WTC11 (cell line): ENCODE results near the gene NKAIN2. TPM values are rescaled to one million over a fixed set of nuclear protein-coding genes. Genes with fewer than 3 reads are reported as not detected.

Experiments
- ATAC-seq: fragments of 200-7000 bp; cut with Tn5 transposase; 2 replicates; pipeline ENCODE4 v1.10.0; 2021; ENCODE audit warnings: mild to moderate bottlenecking, moderate library complexity
- CTCF ChIA-PET: fragments of 300-600 bp; sonication (Branson Sonifier 250); formaldehyde crosslinking; loops from one replicate; lab custom pipeline; 2021; ENCODE audit warnings: antibody characterized with exemption; lab: Charles Lee
- POLR2A ChIA-PET: fragments of 350-600 bp; sonication (Branson Sonifier 250); formaldehyde crosslinking; loops from one replicate; lab custom pipeline; 2021; ENCODE audit warnings: antibody characterized with exemption; lab: Charles Lee
- DNase-seq: peaks from one replicate; pipeline ENCODE4 v3.0.0; 2021; ENCODE audit warnings: low spot score
- H3K27ac Mint-ChIP-seq: 2 replicates; pipeline ENCODE4 v1.8.0; 2021; ENCODE audit warnings: mixed read lengths
- H3K27me3 Mint-ChIP-seq: 2 replicates; pipeline ENCODE4 v1.8.0; 2021; ENCODE audit warnings: low read depth, mild to moderate bottlenecking, moderate library complexity, mixed read lengths
- H3K36me3 Mint-ChIP-seq: 2 replicates; pipeline ENCODE4 v1.8.0; 2021; ENCODE audit warnings: mixed read lengths
- H3K4me1 Mint-ChIP-seq: 2 replicates; pipeline ENCODE4 v1.8.0; 2022; ENCODE audit warnings: mixed read lengths
- H3K4me3 Mint-ChIP-seq: 2 replicates; pipeline ENCODE4 v1.8.0; 2021; ENCODE audit warnings: mild to moderate bottlenecking, moderate library complexity, mixed read lengths
- H3K9me3 Mint-ChIP-seq: 2 replicates; pipeline ENCODE4 v1.8.0; 2021; ENCODE audit warnings: mixed read lengths
- CBFB ChIP-seq: sonication (generic); formaldehyde crosslinking; IDR thresholded peaks from 2 replicates; pipeline ENCODE4 v1.8.1; 2022; ENCODE audit warnings: mild to moderate bottlenecking, low read depth, missing genetic modification reagents
- CREM ChIP-seq: sonication (generic); formaldehyde crosslinking; IDR thresholded peaks from 2 replicates; pipeline ENCODE4 v1.8.1; 2022; ENCODE audit warnings: mild to moderate bottlenecking, missing genetic modification reagents, moderate library complexity
- ETV6 ChIP-seq: sonication (generic); formaldehyde crosslinking; IDR thresholded peaks from 2 replicates; pipeline ENCODE4 v1.8.1; 2022; ENCODE audit warnings: mild to moderate bottlenecking, missing genetic modification reagents
- JAZF1 ChIP-seq: fragments of 250-450 bp; sonication (Bioruptor Pico); IDR thresholded peaks from 2 replicates; pipeline ENCODE4 v1.9.0; 2021; ENCODE audit warnings: moderate library complexity, mild to moderate bottlenecking, inconsistent platforms
- KAT7 ChIP-seq: sonication (generic); formaldehyde crosslinking; IDR thresholded peaks from 2 replicates; pipeline ENCODE4 v1.8.1; 2023; ENCODE audit warnings: missing genetic modification reagents, mild to moderate bottlenecking, borderline replicate concordance
- NFE2L1 ChIP-seq: sonication (generic); formaldehyde crosslinking; IDR thresholded peaks from 2 replicates; pipeline ENCODE4 v1.8.1; 2023; ENCODE audit warnings: missing genetic modification reagents
- NFYB ChIP-seq: sonication (generic); formaldehyde crosslinking; conservative IDR thresholded peaks from 2 replicates; pipeline ENCODE4 v1.8.0; 2022; ENCODE audit warnings: low read depth, missing genetic modification reagents
- NR2C2 ChIP-seq: sonication (generic); formaldehyde crosslinking; IDR thresholded peaks from 2 replicates; pipeline ENCODE4 v1.8.0; 2022; ENCODE audit warnings: mild to moderate bottlenecking, missing genetic modification reagents
- NR3C1 ChIP-seq: sonication (generic); formaldehyde crosslinking; conservative IDR thresholded peaks from 2 replicates; pipeline ENCODE4 v1.8.1; 2023; ENCODE audit warnings: low read depth, mild to moderate bottlenecking, missing genetic modification reagents
- PRRX2 ChIP-seq: fragments of 250-450 bp; sonication (Bioruptor Pico); IDR thresholded peaks from 2 replicates; pipeline ENCODE4 v1.8.0; 2021; ENCODE audit warnings: mild to moderate bottlenecking
- RORB ChIP-seq: fragments of 250-450 bp; sonication (Bioruptor Pico); IDR thresholded peaks from 2 replicates; pipeline ENCODE4 v1.9.0; 2021; ENCODE audit warnings: mild to moderate bottlenecking
- SP1 ChIP-seq: sonication (generic); formaldehyde crosslinking; conservative IDR thresholded peaks from 2 replicates; pipeline ENCODE4 v1.8.1; 2022; ENCODE audit warnings: missing genetic modification reagents
- TP53 ChIP-seq: sonication (generic); formaldehyde crosslinking; IDR thresholded peaks from 2 replicates; pipeline ENCODE4 v1.8.1; 2023; ENCODE audit warnings: mild to moderate bottlenecking, missing genetic modification reagents
- ZBTB21 ChIP-seq: sonication (generic); formaldehyde crosslinking; IDR thresholded peaks from 2 replicates; pipeline ENCODE4 v1.8.1; 2023; ENCODE audit warnings: mild to moderate bottlenecking, missing genetic modification reagents, borderline replicate concordance
- ZNF138 ChIP-seq: sonication (generic); formaldehyde crosslinking; conservative IDR thresholded peaks from 2 replicates; pipeline ENCODE4 v1.8.1; 2022; ENCODE audit warnings: mild to moderate bottlenecking, moderate library complexity, missing genetic modification reagents
- ZNF423 ChIP-seq: fragments of 250-450 bp; sonication (Bioruptor Pico); IDR thresholded peaks from 2 replicates; pipeline ENCODE4 v2.1.2; 2022; ENCODE audit warnings: mild to moderate bottlenecking, moderate library complexity
- total RNA-seq: library from RNA; stranded (reverse); gene quantifications from 3 replicates; pipeline ENCODE4 v1.2.3, GENCODE V29; 2021
- TF ChIP-seq, protein P1 (sequence below): sonication (generic); formaldehyde crosslinking; IDR thresholded peaks from 2 replicates; pipeline ENCODE4 v1.8.1; 2023; ENCODE audit warnings: mild to moderate bottlenecking, missing genetic modification reagents, borderline replicate concordance
- TF ChIP-seq, protein P2 (sequence below): fragments of 250-450 bp; sonication (Bioruptor Pico); IDR thresholded peaks from 2 replicates; pipeline ENCODE4 v1.9.0; 2021; ENCODE audit warnings: mild to moderate bottlenecking
- TF ChIP-seq, protein P3 (sequence below): sonication (generic); formaldehyde crosslinking; IDR thresholded peaks from 2 replicates; pipeline ENCODE4 v1.8.0; 2023; ENCODE audit warnings: missing genetic modification reagents
- TF ChIP-seq, protein P4 (sequence below): sonication (generic); formaldehyde crosslinking; IDR thresholded peaks from 2 replicates; pipeline ENCODE4 v1.8.1; 2023; ENCODE audit warnings: mild to moderate bottlenecking, missing genetic modification reagents, moderate library complexity
- TF ChIP-seq, protein P5 (sequence below): sonication (generic); formaldehyde crosslinking; IDR thresholded peaks from 2 replicates; pipeline ENCODE4 v1.8.0; 2022; ENCODE audit warnings: mild to moderate bottlenecking, missing genetic modification reagents
- TF ChIP-seq, protein P6 (sequence below): sonication (generic); formaldehyde crosslinking; IDR thresholded peaks from 2 replicates; pipeline ENCODE4 v1.8.1; 2023; ENCODE audit warnings: mild to moderate bottlenecking, missing genetic modification reagents, moderate library complexity
- TF ChIP-seq, protein P7 (sequence below): sonication (generic); formaldehyde crosslinking; IDR thresholded peaks from 2 replicates; pipeline ENCODE4 v1.8.1; 2023; ENCODE audit warnings: mild to moderate bottlenecking, missing genetic modification reagents
- TF ChIP-seq, protein P8 (sequence below): sonication (generic); formaldehyde crosslinking; IDR thresholded peaks from 2 replicates; pipeline ENCODE4 v1.8.0; 2022; ENCODE audit warnings: mild to moderate bottlenecking, missing genetic modification reagents
- TF ChIP-seq, protein P9 (sequence below): sonication (generic); formaldehyde crosslinking; IDR thresholded peaks from 2 replicates; pipeline ENCODE4 v1.8.1; 2022; ENCODE audit warnings: missing genetic modification reagents, borderline replicate concordance

The NKAIN2 gene
- total RNA-seq, 1 experiment from 2014 or later, result 0.33 TPM

DNA sequence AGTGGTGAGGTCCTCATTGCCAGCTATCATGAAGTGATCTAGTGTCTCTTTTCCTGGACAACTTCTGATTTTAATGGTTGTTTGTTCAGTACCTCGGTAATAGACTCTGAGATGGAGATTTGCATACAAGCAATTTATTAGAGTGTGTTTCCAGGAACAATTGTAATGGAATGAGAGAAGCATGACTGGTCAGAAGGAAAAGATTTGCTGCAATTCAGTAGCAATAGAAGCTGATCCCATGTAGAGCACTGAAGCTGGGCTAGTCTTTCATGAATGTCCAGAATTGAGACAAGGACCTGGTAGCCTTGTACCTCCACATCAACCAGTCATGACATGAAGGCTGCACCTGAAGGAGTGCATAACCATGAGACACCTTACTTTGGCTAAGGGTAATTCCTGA lies 526.5 kb downstream of the NKAIN2 start:
- H3K27ac Mint-ChIP-seq, result no peak overlapping the region
- H3K9me3 Mint-ChIP-seq, result no peaks in the 10 kb centered on the region
- ATAC-seq, result no peak
- peaks cover 6% of the 10 kb centered on the region; the same call in 1 of the 2 replicates for H3K4me1 Mint-ChIP-seq
- ChIA-PET POLR2A (no interaction called here), CTCF (no interaction called here)
- no peak for DNase-seq
- TF ChIP-seq ETV6 (no peak), ZNF138 (no peak), NR2C2 (CRISPR knock-in tag) (no peak), CREM (CRISPR knock-in tag) (no peak), KAT7 (CRISPR knock-in tag) (no peak), RORB (CRISPR knock-in tag) (no peak), ZBTB21 (no peak), TP53 (no peak), PRRX2 (CRISPR knock-in tag) (no peak), NFE2L1 (no peak)
- TF ChIP-seq, protein P1, sequence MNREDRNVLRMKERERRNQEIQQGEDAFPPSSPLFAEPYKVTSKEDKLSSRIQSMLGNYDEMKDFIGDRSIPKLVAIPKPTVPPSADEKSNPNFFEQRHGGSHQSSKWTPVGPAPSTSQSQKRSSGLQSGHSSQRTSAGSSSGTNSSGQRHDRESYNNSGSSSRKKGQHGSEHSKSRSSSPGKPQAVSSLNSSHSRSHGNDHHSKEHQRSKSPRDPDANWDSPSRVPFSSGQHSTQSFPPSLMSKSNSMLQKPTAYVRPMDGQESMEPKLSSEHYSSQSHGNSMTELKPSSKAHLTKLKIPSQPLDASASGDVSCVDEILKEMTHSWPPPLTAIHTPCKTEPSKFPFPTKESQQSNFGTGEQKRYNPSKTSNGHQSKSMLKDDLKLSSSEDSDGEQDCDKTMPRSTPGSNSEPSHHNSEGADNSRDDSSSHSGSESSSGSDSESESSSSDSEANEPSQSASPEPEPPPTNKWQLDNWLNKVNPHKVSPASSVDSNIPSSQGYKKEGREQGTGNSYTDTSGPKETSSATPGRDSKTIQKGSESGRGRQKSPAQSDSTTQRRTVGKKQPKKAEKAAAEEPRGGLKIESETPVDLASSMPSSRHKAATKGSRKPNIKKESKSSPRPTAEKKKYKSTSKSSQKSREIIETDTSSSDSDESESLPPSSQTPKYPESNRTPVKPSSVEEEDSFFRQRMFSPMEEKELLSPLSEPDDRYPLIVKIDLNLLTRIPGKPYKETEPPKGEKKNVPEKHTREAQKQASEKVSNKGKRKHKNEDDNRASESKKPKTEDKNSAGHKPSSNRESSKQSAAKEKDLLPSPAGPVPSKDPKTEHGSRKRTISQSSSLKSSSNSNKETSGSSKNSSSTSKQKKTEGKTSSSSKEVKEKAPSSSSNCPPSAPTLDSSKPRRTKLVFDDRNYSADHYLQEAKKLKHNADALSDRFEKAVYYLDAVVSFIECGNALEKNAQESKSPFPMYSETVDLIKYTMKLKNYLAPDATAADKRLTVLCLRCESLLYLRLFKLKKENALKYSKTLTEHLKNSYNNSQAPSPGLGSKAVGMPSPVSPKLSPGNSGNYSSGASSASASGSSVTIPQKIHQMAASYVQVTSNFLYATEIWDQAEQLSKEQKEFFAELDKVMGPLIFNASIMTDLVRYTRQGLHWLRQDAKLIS (CRISPR knock-in tag), result no peak
- TF ChIP-seq, protein P2, sequence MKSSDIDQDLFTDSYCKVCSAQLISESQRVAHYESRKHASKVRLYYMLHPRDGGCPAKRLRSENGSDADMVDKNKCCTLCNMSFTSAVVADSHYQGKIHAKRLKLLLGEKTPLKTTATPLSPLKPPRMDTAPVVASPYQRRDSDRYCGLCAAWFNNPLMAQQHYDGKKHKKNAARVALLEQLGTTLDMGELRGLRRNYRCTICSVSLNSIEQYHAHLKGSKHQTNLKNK (CRISPR knock-in tag), result no peak
- TF ChIP-seq, protein P3, sequence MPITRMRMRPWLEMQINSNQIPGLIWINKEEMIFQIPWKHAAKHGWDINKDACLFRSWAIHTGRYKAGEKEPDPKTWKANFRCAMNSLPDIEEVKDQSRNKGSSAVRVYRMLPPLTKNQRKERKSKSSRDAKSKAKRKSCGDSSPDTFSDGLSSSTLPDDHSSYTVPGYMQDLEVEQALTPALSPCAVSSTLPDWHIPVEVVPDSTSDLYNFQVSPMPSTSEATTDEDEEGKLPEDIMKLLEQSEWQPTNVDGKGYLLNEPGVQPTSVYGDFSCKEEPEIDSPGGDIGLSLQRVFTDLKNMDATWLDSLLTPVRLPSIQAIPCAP, result no peak
- H3K36me3 Mint-ChIP-seq, result no peaks in the 10 kb centered on the region
- H3K27me3 Mint-ChIP-seq, result no peaks in the 10 kb centered on the region
- no peak overlapping the region for H3K4me3 Mint-ChIP-seq

DNA sequence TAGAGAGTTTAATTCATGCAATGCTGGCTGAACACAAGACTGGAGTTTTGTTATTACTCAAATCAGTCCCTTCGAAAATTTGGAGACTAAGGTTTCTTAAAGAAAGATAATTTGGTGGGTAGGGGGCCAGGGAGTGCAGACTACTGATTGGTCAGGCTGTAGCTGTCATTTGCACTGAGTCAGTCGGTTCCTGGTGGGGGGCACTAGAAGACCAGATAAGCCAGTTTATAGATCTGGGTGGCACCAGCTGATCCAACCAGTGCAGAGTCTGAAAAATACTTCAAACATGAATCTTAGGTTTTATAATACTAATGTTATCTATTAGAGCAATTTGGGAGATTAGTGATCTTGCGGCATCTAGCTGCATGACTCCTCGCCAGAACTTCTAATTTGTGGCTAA lies 530.7 kb downstream of the NKAIN2 start:
- ChIA-PET CTCF (interaction anchor here (0.6 to 0.7 kb wide), 2 partner anchors 462 to 754 kb away, joined by 5 read pairs; no protein-coding TSS in a partner anchor), POLR2A (no interaction called here)
- no peak overlapping the region for H3K27ac Mint-ChIP-seq
- H3K36me3 Mint-ChIP-seq, result no peaks in the 10 kb centered on the region
- no peak overlapping the region for H3K4me3 Mint-ChIP-seq
- H3K9me3 Mint-ChIP-seq, result no peaks in the 10 kb centered on the region
- no peaks in the 10 kb centered on the region for H3K27me3 Mint-ChIP-seq
- peak; percentile 66; the same call in 1 of the 2 replicates for ATAC-seq
- no peak for DNase-seq
- H3K4me1 Mint-ChIP-seq, result peaks cover 9% of the 10 kb centered on the region
- no peak for TF ChIP-seq CBFB (CRISPR knock-in tag)
- TF ChIP-seq SP1, result no peak
- TF ChIP-seq, protein P4, sequence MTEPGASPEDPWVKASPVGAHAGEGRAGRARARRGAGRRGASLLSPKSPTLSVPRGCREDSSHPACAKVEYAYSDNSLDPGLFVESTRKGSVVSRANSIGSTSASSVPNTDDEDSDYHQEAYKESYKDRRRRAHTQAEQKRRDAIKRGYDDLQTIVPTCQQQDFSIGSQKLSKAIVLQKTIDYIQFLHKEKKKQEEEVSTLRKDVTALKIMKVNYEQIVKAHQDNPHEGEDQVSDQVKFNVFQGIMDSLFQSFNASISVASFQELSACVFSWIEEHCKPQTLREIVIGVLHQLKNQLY (CRISPR knock-in tag), result no peak
- no peak for TF ChIP-seq NFYB (CRISPR knock-in tag)
- TF ChIP-seq, protein P5, sequence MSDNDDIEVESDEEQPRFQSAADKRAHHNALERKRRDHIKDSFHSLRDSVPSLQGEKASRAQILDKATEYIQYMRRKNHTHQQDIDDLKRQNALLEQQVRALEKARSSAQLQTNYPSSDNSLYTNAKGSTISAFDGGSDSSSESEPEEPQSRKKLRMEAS (CRISPR knock-in tag), result no peak
- no peak for TF ChIP-seq NR2C2 (CRISPR knock-in tag)
- no peak for TF ChIP-seq ZNF423 (CRISPR knock-in tag)
- TF ChIP-seq, protein P6, sequence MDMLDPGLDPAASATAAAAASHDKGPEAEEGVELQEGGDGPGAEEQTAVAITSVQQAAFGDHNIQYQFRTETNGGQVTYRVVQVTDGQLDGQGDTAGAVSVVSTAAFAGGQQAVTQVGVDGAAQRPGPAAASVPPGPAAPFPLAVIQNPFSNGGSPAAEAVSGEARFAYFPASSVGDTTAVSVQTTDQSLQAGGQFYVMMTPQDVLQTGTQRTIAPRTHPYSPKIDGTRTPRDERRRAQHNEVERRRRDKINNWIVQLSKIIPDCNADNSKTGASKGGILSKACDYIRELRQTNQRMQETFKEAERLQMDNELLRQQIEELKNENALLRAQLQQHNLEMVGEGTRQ (CRISPR knock-in tag), result no peak
- TF ChIP-seq, protein P7, sequence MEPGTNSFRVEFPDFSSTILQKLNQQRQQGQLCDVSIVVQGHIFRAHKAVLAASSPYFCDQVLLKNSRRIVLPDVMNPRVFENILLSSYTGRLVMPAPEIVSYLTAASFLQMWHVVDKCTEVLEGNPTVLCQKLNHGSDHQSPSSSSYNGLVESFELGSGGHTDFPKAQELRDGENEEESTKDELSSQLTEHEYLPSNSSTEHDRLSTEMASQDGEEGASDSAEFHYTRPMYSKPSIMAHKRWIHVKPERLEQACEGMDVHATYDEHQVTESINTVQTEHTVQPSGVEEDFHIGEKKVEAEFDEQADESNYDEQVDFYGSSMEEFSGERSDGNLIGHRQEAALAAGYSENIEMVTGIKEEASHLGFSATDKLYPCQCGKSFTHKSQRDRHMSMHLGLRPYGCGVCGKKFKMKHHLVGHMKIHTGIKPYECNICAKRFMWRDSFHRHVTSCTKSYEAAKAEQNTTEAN (CRISPR knock-in tag), result no peak
- TF ChIP-seq, protein P8, sequence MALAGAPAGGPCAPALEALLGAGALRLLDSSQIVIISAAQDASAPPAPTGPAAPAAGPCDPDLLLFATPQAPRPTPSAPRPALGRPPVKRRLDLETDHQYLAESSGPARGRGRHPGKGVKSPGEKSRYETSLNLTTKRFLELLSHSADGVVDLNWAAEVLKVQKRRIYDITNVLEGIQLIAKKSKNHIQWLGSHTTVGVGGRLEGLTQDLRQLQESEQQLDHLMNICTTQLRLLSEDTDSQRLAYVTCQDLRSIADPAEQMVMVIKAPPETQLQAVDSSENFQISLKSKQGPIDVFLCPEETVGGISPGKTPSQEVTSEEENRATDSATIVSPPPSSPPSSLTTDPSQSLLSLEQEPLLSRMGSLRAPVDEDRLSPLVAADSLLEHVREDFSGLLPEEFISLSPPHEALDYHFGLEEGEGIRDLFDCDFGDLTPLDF (CRISPR knock-in tag), result no peak
- no peak for TF ChIP-seq JAZF1 (CRISPR knock-in tag)
- TF ChIP-seq NR3C1 (CRISPR knock-in tag), result no peak
- TF ChIP-seq, protein P9, sequence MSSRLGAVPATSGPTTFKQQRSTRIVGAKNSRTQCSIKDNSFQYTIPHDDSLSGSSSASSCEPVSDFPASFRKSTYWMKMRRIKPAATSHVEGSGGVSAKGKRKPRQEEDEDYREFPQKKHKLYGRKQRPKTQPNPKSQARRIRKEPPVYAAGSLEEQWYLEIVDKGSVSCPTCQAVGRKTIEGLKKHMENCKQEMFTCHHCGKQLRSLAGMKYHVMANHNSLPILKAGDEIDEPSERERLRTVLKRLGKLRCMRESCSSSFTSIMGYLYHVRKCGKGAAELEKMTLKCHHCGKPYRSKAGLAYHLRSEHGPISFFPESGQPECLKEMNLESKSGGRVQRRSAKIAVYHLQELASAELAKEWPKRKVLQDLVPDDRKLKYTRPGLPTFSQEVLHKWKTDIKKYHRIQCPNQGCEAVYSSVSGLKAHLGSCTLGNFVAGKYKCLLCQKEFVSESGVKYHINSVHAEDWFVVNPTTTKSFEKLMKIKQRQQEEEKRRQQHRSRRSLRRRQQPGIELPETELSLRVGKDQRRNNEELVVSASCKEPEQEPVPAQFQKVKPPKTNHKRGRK (CRISPR knock-in tag), result no peak
